IMR-90 (cell line): Measurements from ENCODE around the gene TBXT. TPM values are rescaled to one million over a fixed set of nuclear protein-coding genes. Genes with fewer than 3 reads are reported as not detected.

Experiments
- ATAC-seq: fragments of 200-7000 bp; cut with Tn5 transposase; 2 replicates; pipeline ENCODE4 v1.9.1; 2020; ENCODE audit warnings: low read depth, mild to moderate bottlenecking, moderate library complexity
- BruUV-seq: library from RNA; stranded (reverse); fragments of 400-500 nt; replicated peaks from 2 replicates; lab custom pipeline; 2021; lab: Mats Ljungman, UMichigan
- CTCF ChIA-PET: fragments of 300-600 bp; formaldehyde crosslinking; extraction: SDS; loops from one replicate; lab custom pipeline; 2021; ENCODE audit warnings: antibody characterized with exemption; lab: Yijun Ruan, JAX
- POLR2A ChIA-PET: fragments of 300-600 bp; sonication (Branson Sonifier 250); formaldehyde crosslinking; loops from one replicate; lab custom pipeline; 2022; ENCODE audit warnings: antibody characterized with exemption; ENCODE audit not compliant: unreplicated experiment; lab: Charles Lee
- DNase-seq: peaks from one replicate; pipeline ENCODE4 v3.0.0; 2013
- H2AFZ ChIP-seq: replicated peaks from 2 replicates; pipeline ENCODE3; 2013; ENCODE audit warnings: low read length, mild to moderate bottlenecking; ENCODE audit not compliant: poor library complexity
- H2AK5ac ChIP-seq: 2 replicates; pipeline ENCODE4 v1.6.1; 2013; ENCODE audit warnings: low read depth, low read length, inconsistent platforms
- H2AK9ac ChIP-seq: replicated peaks from 2 replicates; pipeline ENCODE3; 2013; ENCODE audit warnings: mild to moderate bottlenecking, low read depth, low read length, moderate library complexity; ENCODE audit not compliant: poor library complexity
- H2BK120ac ChIP-seq: 2 replicates; pipeline ENCODE4 v1.6.1; 2013; ENCODE audit warnings: low read depth, low read length, inconsistent platforms
- H2BK15ac ChIP-seq: 3 replicates; pipeline ENCODE4 v1.6.1; 2013; ENCODE audit warnings: low read depth, low read length, inconsistent platforms
- H2BK20ac ChIP-seq: 2 replicates; pipeline ENCODE4 v1.6.1; 2013; ENCODE audit warnings: low read depth, mild to moderate bottlenecking, inconsistent platforms, low read length, moderate library complexity
- H2BK5ac ChIP-seq: 2 replicates; pipeline ENCODE4 v1.6.1; 2013; ENCODE audit warnings: mild to moderate bottlenecking, low read depth, low read length, inconsistent platforms; ENCODE audit not compliant: poor library complexity, severe bottlenecking
- H3K14ac ChIP-seq: replicated peaks from 2 replicates; pipeline ENCODE4 v1.6.1; 2013; ENCODE audit warnings: low read depth, low read length, inconsistent platforms
- H3K18ac ChIP-seq: 2 replicates; pipeline ENCODE4 v1.6.1; 2013; ENCODE audit warnings: low read depth, low read length, control low read depth
- H3K23ac ChIP-seq: 2 replicates; pipeline ENCODE4 v1.6.1; 2013; ENCODE audit warnings: low read depth, low read length, inconsistent platforms
- H3K27ac ChIP-seq: 2 replicates; pipeline ENCODE4 v1.5.1; 2013; ENCODE audit warnings: mild to moderate bottlenecking, control low read depth, low read length; ENCODE audit not compliant: insufficient read depth
- H3K27me3 ChIP-seq: 2 replicates; pipeline ENCODE4 v1.6.1; 2013; ENCODE audit warnings: low read length; ENCODE audit not compliant: control insufficient read depth, insufficient read depth
- H3K36me3 ChIP-seq: 2 replicates; pipeline ENCODE4 v1.6.1; 2013; ENCODE audit warnings: low read length, mixed read lengths; ENCODE audit not compliant: control insufficient read depth, insufficient read depth
- H3K4ac ChIP-seq: 2 replicates; pipeline ENCODE4 v1.6.1; 2013; ENCODE audit warnings: low read depth, low read length, inconsistent platforms
- H3K4me1 ChIP-seq: 2 replicates; pipeline ENCODE4 v1.6.1; 2013; ENCODE audit warnings: low read length, mixed read lengths; ENCODE audit not compliant: control insufficient read depth, insufficient read depth
- H3K4me2 ChIP-seq: 2 replicates; pipeline ENCODE4 v1.6.1; 2013; ENCODE audit warnings: low read depth, mild to moderate bottlenecking, control low read depth, low read length, moderate library complexity
- H3K4me3 ChIP-seq: 2 replicates; pipeline ENCODE4 v1.5.1; 2013; ENCODE audit warnings: low read depth, mild to moderate bottlenecking, control low read depth, low read length, moderate library complexity; ENCODE audit not compliant: insufficient read depth
- H3K56ac ChIP-seq: 2 replicates; pipeline ENCODE4 v1.6.1; 2013; ENCODE audit warnings: low read length, inconsistent platforms; ENCODE audit not compliant: insufficient read depth; ENCODE audit errors: extremely low read depth
- H3K79me1 ChIP-seq, 2 experiments: 2 replicates each; pipeline ENCODE4 v1.6.1; 2013; ENCODE audit warnings: low read length in 2 of 2, inconsistent platforms in 1 of 2, low read depth in 1 of 2
- H3K9ac ChIP-seq: 2 replicates; pipeline ENCODE4 v1.6.1; 2013; ENCODE audit warnings: low read depth, low read length, control low read depth
- H3K9me1 ChIP-seq: 2 replicates; pipeline ENCODE4 v1.6.1; 2013; ENCODE audit warnings: low read length, inconsistent platforms; ENCODE audit not compliant: insufficient read depth
- H3K9me3 ChIP-seq: 2 replicates; pipeline ENCODE4 v1.6.1; 2013; ENCODE audit warnings: low read length; ENCODE audit not compliant: control insufficient read depth, insufficient read depth
- H4K20me1 ChIP-seq: 2 replicates; pipeline ENCODE4 v1.6.1; 2013; ENCODE audit warnings: low read length, inconsistent platforms; ENCODE audit not compliant: insufficient read depth
- H4K5ac ChIP-seq: 2 replicates; pipeline ENCODE4 v1.6.1; 2013; ENCODE audit warnings: mild to moderate bottlenecking, low read depth, low read length, control low read depth
- H4K8ac ChIP-seq, 2 experiments: 2 replicates each; pipeline ENCODE4 v1.6.1; 2013; ENCODE audit warnings: low read depth in 2 of 2, low read length in 2 of 2, control low read depth in 1 of 2, inconsistent platforms in 1 of 2
- H4K91ac ChIP-seq: 2 replicates; pipeline ENCODE4 v1.6.1; 2013; ENCODE audit warnings: low read depth, low read length, inconsistent platforms; ENCODE audit not compliant: insufficient read depth
- MAFK ChIP-seq: IDR thresholded peaks from 2 replicates; pipeline ENCODE4 v1.6.1; 2012; ENCODE audit warnings: low read depth, low read length, improper control_type of control experiment
- WGBS, 2 experiments: methylation state at CpG; one replicate each; pipeline versions ENCODE4 v1.1.5 to v1.1.7; 2013; ENCODE audit warnings: missing lambda C conversion rate in 2 of 2; ENCODE audit not compliant: insufficient read length in 1 of 2; ENCODE audit errors: extremely low coverage in 2 of 2; 5-methylcytosine and 5-hydroxymethylcytosine counted together
- dilution Hi-C: fragments of 300-500 bp; cut with HindIII; formaldehyde crosslinking; loops from one replicate; pipeline ENCODE4 v1.14.3; 2018; ENCODE audit warnings: low sequenced_read_pairs; ENCODE audit not compliant: unreplicated experiment
- in situ Hi-C: fragments of 300-500 bp; cut with MboI; formaldehyde crosslinking; loops from 3 replicates; pipeline ENCODE4 v1.14.3; 2019; ENCODE audit warnings: low sequenced_read_pairs, inconsistent platforms, mixed read lengths
- intact Hi-C: fragments of 100-400 bp; cut with micrococcal nuclease; formaldehyde crosslinking; loops from 2 replicates; pipeline ENCODE4 v1.10.0; 2022
- polyA plus RNA-seq, 3 experiments: library from polyadenylated mRNA; depleted of rRNA; stranded (reverse); fragments of >200 nt; gene quantifications; 2 replicates each; pipeline ENCODE4 v1.2.3, GENCODE V29; 2012; ENCODE audit warnings: low replicate concordance in 1 of 3
- total RNA-seq: library from RNA; depleted of rRNA; stranded (reverse); fragments of >200 nt; gene quantifications from 2 replicates; pipeline ENCODE4 v1.2.3, GENCODE V29; 2012
- TF ChIP-seq, protein P1 (sequence below): fragments of 150-350 bp; IDR thresholded peaks from 2 replicates; pipeline ENCODE4 v1.6.1; 2016; ENCODE audit warnings: low read depth, mild to moderate bottlenecking, low read length, moderate library complexity, borderline replicate concordance

TBXT gene
- total and polyA plus RNA-seq, 2 of the 4 experiments (the other 2 are of a cell fraction): not detected

DNA sequence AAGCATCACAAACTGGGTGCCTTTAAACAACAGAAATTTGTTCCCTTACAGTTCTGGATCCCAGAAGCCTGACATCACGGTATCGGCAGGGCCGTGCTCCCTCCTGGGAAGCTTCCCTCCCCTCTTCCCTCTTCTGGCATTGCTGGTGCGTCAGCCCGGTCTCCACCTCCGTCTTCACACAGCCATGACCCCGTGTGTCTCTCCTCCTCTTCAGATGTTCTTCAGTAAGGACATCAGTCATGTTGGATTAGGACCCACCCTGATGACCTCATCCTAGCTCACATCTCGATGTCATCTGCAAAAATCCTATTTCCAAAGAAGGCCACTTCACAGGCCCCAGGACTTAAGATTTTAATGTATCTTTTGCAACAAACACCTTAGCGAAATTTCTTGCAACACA lies 38.4 kb upstream of the TBXT start:
- in situ Hi-C loops (no loop called here), dilution Hi-C loops (no loop called here), intact Hi-C loops (no loop called here)
- Histone ChIP-seq H3K9me3 (no peaks in the 10 kb centered on the region), H4K5ac (no peak overlapping the region), H3K4me3 (no peak overlapping the region), H3K56ac (no peak overlapping the region), H2BK20ac (no peak overlapping the region), H3K23ac (no peak overlapping the region), H3K79me1 (no peaks in the 10 kb centered on the region), H2BK120ac (no peak overlapping the region), H3K4me1 (no peaks in the 10 kb centered on the region), H4K8ac (no peak overlapping the region), H4K20me1 (no peaks in the 10 kb centered on the region), H3K4ac (no peak overlapping the region), H3K27me3 (no peaks in the 10 kb centered on the region; the same call in 1 of the 2 replicates), H3K9me1 (no peaks in the 10 kb centered on the region), H2AFZ (no peak overlapping the region), H3K4me2 (no peak overlapping the region), H3K36me3 (no peaks in the 10 kb centered on the region), H3K18ac (no peak overlapping the region), H2AK5ac (no peak overlapping the region), H2AK9ac (no peak overlapping the region), H2BK15ac (no peak overlapping the region), H2BK5ac (no peak overlapping the region), H4K91ac (no peak overlapping the region), H3K14ac (no peak overlapping the region), H3K9ac (no peak overlapping the region), H3K27ac (no peak overlapping the region)
- ChIA-PET CTCF (no interaction called here), POLR2A (no interaction called here)
- DNase-seq (peak; percentile 7), ATAC-seq (no peak)
- TF ChIP-seq MAFK: no peak
- TF ChIP-seq, protein P1, sequence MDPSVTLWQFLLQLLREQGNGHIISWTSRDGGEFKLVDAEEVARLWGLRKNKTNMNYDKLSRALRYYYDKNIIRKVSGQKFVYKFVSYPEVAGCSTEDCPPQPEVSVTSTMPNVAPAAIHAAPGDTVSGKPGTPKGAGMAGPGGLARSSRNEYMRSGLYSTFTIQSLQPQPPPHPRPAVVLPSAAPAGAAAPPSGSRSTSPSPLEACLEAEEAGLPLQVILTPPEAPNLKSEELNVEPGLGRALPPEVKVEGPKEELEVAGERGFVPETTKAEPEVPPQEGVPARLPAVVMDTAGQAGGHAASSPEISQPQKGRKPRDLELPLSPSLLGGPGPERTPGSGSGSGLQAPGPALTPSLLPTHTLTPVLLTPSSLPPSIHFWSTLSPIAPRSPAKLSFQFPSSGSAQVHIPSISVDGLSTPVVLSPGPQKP: no peak
- no TSS peak for BruUV-seq
- WGBS, 2 experiments: 40% methylated on average over 3 of the region's 9 CpGs; no CpG with 5 or more reads in 1 of the 2 experiments
